Spinal cord (tissue), 10 donors: ENCODE results near the gene KNSTRN. TPM values are rescaled to one million over a fixed set of nuclear protein-coding genes. Genes with fewer than 3 reads are reported as not detected.

Experiments
- DNase-seq, 6 donors: peaks; one replicate each; pipeline versions ENCODE4 v3.0.0 to v3.0.0-alpha.2; 2013 to 2015; ENCODE audit warnings: low spot score in 6 of 6, low read depth in 4 of 6
- H3K27ac ChIP-seq: one replicate; pipeline ENCODE4 v1.5.1; 2013; ENCODE audit warnings: low read depth, low read length, control low read depth
- H3K27me3 ChIP-seq: one replicate; pipeline ENCODE4 v1.6.1; 2013; ENCODE audit warnings: low read length; ENCODE audit not compliant: control insufficient read depth, insufficient read depth
- H3K36me3 ChIP-seq: one replicate; pipeline ENCODE4 v1.6.1; 2013; ENCODE audit warnings: low read length; ENCODE audit not compliant: control insufficient read depth, insufficient read depth
- H3K4me1 ChIP-seq: one replicate; pipeline ENCODE4 v1.6.1; 2013; ENCODE audit warnings: low read length; ENCODE audit not compliant: control insufficient read depth, insufficient read depth
- H3K4me3 ChIP-seq: one replicate; pipeline ENCODE4 v1.5.1; 2013; ENCODE audit warnings: low read depth, low read length, control low read depth
- H3K9me3 ChIP-seq: one replicate; pipeline ENCODE4 v1.6.1; 2013; ENCODE audit warnings: low read length; ENCODE audit not compliant: control insufficient read depth, insufficient read depth
- WGBS: methylation state at CpG from one replicate; pipeline ENCODE4 v1.1.5; 2013; ENCODE audit warnings: missing lambda C conversion rate; ENCODE audit not compliant: insufficient coverage; 5-methylcytosine and 5-hydroxymethylcytosine counted together
- polyA plus RNA-seq, 2 donors: library from polyadenylated mRNA; unstranded; fragments of 120-200 nt; gene quantifications; one replicate each; pipeline ENCODE4 v1.2.1, GENCODE V29; 2013; ENCODE audit not compliant: insufficient read length in 2 of 2
- total RNA-seq, 2 donors: library from RNA; depleted of rRNA in 1 of 2; stranded (reverse); fragments of 120-200 nt in 1 of 2; fragments of >200 nt in 1 of 2; gene quantifications; one replicate each; pipeline versions ENCODE4 v1.2.3 to v1.2.4, GENCODE V29; 2013 to 2014
- donor health status: healthy.

KNSTRN gene
- total and polyA plus RNA-seq, 4 donors, result 30.1 to 36.2 (median 32.4) TPM

GRCh38 chr15:40338921-40339620 is 43.5 kb upstream of the KNSTRN start:
- WGBS, result 52% methylated on average over 11 of the region's 11 CpGs
- peak in 2 of 6 donors; percentile 58 to 66 for DNase-seq
- no peak overlapping the region for H3K4me3 ChIP-seq
- peaks cover 78% of the 10 kb centered on the region for H3K4me1 ChIP-seq
- no peaks in the 10 kb centered on the region for H3K27me3 ChIP-seq
- no peaks in the 10 kb centered on the region for H3K9me3 ChIP-seq
- H3K27ac ChIP-seq, result peak overlapping the region; percentile 98
- H3K36me3 ChIP-seq, result peaks cover 25% of the 10 kb centered on the region

GRCh38 chr15:40339621-40339945 is 42.9 kb upstream of the KNSTRN start:
- peak in 1 of 6 donors; percentile 55 for DNase-seq
- H3K9me3 ChIP-seq, result no peaks in the 10 kb centered on the region
- WGBS, result 83% methylated on average over 7 of the region's 7 CpGs
- no peaks in the 10 kb centered on the region for H3K27me3 ChIP-seq
- peaks cover 73% of the 10 kb centered on the region for H3K4me1 ChIP-seq
- peaks cover 23% of the 10 kb centered on the region for H3K36me3 ChIP-seq
- peak overlapping the region; percentile 98 for H3K27ac ChIP-seq
- no peak overlapping the region for H3K4me3 ChIP-seq

- Histone ChIP-seq H3K27me3 (no peaks in the 10 kb centered on the region), H3K36me3 (peaks cover 17% of the 10 kb centered on the region), H3K27ac (peak overlapping the region; percentile 98), H3K9me3 (no peaks in the 10 kb centered on the region), H3K4me1 (peaks cover 73% of the 10 kb centered on the region), H3K4me3 (peak overlapping the region; percentile 5)
- peak in 3 of 6 donors; percentile 65 to 92 (median 86) for DNase-seq
- WGBS, result 43% methylated on average over 12 of the region's 14 CpGs
Observed at GRCh38 chr15:40340038-40340739, 42.3 kb upstream of the KNSTRN start.

GRCh38 chr15:40340740-40341400 is 41.7 kb upstream of the KNSTRN start, which contains the start of gene CCDC9B:
Gene CCDC9B (minus strand): TSS chr15:40340939. CDS start chr15:40340819, 120 bp downstream.
- peak in 4 of 6 donors; percentile 62 to 93 (median 80) for DNase-seq
- peaks cover 68% of the 10 kb centered on the region for H3K4me1 ChIP-seq
- peak within 1 kb of the TSS; percentile 5 for H3K4me3 ChIP-seq
- no peaks in the 10 kb centered on the region for H3K9me3 ChIP-seq
- no peaks in the 10 kb centered on the region for H3K27me3 ChIP-seq
- peaks cover 11% of the 10 kb centered on the region for H3K36me3 ChIP-seq
- peak within 1 kb of the TSS; percentile 98 for H3K27ac ChIP-seq
- WGBS, result 18% methylated on average over 17 of the region's 17 CpGs

GRCh38 chr15:40342416-40343320 is 39.9 kb upstream of the KNSTRN start:
- no peak overlapping the region for H3K27ac ChIP-seq
- no peaks in the 10 kb centered on the region for H3K9me3 ChIP-seq
- H3K36me3 ChIP-seq, result peaks cover under 1% of the 10 kb centered on the region
- peaks cover 54% of the 10 kb centered on the region for H3K4me1 ChIP-seq
- 56% methylated on average over 3 of the region's 7 CpGs for WGBS
- H3K4me3 ChIP-seq, result no peak overlapping the region
- H3K27me3 ChIP-seq, result no peaks in the 10 kb centered on the region
- DNase-seq, result no peak

- 84% methylated on average over 6 of the region's 10 CpGs for WGBS
- H3K9me3 ChIP-seq, result no peaks in the 10 kb centered on the region
- H3K36me3 ChIP-seq, result no peaks in the 10 kb centered on the region
- H3K4me3 ChIP-seq, result no peak overlapping the region
- H3K27ac ChIP-seq, result no peak overlapping the region
- no peaks in the 10 kb centered on the region for H3K27me3 ChIP-seq
- H3K4me1 ChIP-seq, result peaks cover 46% of the 10 kb centered on the region
- DNase-seq, result no peak
Observed at GRCh38 chr15:40343512-40343911, 39.0 kb upstream of the KNSTRN start.

- H3K36me3 ChIP-seq, result no peaks in the 10 kb centered on the region
- no peak overlapping the region for H3K4me3 ChIP-seq
- DNase-seq, result no peak
- no peak overlapping the region for H3K27ac ChIP-seq
- H3K27me3 ChIP-seq, result no peaks in the 10 kb centered on the region
- 31% methylated on average over 4 of the region's 6 CpGs for WGBS
- H3K4me1 ChIP-seq, result peaks cover 39% of the 10 kb centered on the region
- no peaks in the 10 kb centered on the region for H3K9me3 ChIP-seq
Observed at GRCh38 chr15:40344217-40344616, 38.3 kb upstream of the KNSTRN start.

GRCh38 chr15:40344631-40345120 is 37.8 kb upstream of the KNSTRN start:
- Histone ChIP-seq H3K27ac (no peak overlapping the region), H3K4me3 (no peak overlapping the region), H3K4me1 (peaks cover 34% of the 10 kb centered on the region), H3K27me3 (no peaks in the 10 kb centered on the region), H3K36me3 (no peaks in the 10 kb centered on the region), H3K9me3 (no peaks in the 10 kb centered on the region)
- DNase-seq, result peak in 2 of 6 donors; percentile 74 to 79
- WGBS, result 58% methylated on average over 11 of the region's 15 CpGs
